GM21381 (cell line): ENCODE measurements around the gene STS.

Experiments used
- ATAC-seq: cut with Tn5 transposase; IDR thresholded peaks from one replicate; pipeline ENCODE4 v1.9.1; 2021; ENCODE audit warnings: mild to moderate bottlenecking, moderate library complexity; ENCODE audit not compliant: unreplicated experiment

The STS gene

DNA sequence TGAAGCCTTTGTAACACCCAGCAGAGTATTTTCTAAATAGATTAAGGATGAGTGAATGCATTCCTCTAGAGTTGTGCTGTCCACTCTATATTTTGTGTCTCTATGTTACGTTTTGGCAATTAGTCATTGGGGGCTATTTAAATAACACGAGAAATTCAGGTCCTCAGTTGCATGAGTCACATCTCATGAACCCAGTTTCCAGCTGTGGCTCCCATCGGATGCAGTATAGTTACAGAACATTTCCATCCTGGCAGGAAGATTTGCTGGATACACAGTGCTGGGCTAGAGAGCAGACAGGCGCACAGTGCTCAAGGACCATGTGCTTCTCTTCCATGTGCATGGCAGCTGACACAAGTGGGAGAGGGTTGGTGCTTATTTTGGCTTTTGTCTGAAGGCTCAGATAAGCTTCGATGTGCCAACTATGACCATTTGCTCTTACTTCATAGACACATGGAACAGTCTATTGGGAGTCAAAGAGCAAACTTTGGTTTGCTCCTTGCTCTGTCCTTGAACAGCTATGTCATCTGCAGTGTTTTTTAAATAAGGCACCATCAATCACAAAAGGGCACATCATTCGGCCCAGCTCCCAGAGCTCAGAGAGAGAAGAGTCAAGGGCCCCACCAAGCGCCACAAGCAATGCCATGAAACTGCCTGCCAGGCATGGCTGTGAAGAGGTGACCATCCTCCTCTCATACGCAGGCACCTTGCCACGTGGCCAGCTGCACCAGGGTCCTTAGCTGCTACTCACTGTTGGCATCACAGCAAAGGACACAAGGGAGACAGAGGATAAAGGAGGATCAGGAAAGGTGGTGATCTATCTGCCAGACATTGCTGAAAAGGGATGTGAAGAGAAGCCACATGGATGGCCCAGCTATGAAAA lies 8.1 kb upstream of the STS start:
- no peak for ATAC-seq

DNA sequence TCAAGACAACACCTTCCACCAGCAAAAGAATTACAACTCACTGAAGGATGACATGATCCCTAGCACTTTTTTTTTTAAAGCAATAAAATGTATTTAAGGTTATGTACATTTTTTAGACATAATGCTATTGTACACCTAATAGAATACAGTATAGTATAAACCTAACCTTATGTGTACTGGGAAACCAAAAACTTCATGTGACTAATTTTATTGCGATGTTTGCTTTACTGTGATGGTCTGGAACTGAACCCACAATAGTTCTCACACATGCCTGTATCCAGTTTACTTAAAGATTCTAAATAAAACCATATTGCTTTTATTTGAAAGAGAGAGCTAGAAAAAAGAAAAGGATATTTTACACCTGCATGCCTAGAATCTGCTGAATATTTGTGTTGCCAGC lies 4.4 kb upstream of the STS start:
- no peak for ATAC-seq

DNA sequence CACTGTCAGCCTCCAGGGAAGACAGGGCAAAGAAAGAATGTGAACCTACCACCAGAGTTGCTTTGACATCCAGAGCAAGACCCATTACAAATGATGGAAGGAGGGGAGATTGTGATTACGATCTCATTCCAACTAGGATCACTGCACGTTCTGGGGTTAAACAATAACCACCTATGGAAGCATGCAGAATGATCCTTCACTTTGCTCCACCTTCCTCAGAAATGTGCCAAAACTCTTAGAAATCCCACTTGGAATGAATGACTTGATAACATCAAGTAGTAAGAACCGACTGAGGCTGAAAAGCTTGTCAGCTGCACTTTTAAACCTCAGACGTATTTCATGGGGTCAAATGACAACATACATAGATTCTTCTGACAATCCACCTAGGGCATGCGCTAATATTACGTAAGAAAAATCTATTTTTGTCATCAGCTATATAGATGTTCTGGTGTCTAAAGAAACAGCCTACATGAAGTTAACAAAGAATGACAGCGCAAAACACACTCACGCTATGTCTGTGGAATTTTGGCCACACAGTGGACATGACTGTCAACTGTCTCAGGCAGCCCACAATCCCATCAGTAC lies 3.5 kb upstream of the STS start:
- ATAC-seq, result no peak

DNA sequence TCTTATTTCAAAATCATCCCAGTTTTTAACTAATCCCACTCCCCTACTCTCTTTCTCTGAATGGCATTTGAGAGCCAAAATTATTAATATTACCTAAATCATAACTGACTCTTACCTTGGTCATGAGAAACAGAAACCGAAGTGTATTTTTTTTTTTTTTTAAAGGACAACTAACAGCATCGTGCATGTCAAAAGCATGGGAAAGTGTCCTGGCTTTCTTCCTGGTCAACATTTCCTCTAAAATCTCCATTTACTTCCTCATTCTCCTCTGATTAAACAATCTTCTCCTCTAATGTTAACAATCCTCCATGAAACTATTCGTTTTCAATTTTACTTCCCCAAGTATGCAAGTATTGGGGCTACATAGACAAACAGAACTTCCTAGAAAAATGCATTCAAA lies 2.1 kb upstream of the STS start:
- no peak for ATAC-seq

DNA sequence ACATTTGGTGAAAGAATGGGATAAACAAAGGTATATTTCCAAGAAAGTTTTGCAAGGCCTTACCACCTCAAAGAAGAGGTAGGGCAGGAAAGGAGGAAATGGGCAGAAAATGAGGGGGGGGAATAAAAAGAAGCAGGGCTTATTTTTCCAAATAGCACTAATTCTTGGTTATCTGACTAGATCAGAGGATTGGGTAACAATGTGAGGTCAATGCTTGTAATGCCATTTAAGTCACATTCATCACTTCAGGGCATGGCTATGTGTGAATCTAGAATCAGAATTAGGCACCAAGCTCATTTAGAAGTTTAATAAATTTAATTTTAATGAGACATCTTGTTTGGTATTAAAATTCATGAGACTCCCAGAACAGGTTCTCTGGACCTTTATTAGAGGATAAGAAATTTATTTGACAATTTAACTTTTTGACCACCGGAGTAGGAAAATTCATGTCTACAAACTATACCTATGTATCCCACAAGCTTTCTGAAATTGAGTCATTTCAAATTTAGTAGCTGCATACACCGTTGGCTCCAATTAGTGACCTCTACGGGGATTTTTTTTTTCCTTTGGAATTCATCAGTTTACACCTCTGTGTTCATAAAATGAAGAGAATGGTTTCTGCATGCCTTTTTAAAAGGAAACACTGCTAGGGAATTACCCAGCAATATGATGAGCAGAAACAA lies 1.4 kb upstream of the STS start:
- ATAC-seq, result no peak

DNA sequence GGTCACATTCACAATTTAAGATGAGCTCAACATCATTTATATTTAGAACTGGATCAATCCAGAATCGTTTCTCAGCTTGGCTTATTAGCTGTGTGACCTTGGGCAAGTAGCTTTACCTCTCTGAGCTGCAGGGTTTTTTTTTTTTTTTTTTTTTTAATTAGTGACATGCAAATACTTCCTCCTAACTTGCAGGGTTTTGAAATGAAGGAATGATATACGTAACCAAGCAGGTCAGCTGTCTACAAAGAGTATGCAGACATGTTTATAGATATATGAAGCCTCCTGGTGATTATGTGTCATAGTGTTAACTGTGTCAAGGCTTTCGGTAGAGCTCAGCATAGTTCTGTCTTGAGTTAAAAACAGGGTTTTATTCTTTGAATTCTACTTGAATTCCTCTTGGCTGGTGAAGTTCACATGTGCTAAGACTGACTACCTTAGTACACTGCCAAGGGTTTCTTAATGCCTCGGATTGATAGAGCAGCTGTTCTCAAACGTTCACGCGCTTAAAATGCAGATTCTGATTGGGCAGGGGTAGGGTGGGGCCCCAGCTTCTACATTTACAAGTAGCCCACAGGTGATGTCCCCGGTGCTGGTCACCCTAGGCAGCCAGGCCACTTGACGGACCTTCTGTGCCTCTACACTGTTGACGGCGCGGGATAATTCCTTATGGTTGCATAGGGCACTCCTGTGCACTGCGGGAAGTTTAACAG lies 654 bp upstream of the STS start:
- peak; percentile 6 for ATAC-seq

DNA sequence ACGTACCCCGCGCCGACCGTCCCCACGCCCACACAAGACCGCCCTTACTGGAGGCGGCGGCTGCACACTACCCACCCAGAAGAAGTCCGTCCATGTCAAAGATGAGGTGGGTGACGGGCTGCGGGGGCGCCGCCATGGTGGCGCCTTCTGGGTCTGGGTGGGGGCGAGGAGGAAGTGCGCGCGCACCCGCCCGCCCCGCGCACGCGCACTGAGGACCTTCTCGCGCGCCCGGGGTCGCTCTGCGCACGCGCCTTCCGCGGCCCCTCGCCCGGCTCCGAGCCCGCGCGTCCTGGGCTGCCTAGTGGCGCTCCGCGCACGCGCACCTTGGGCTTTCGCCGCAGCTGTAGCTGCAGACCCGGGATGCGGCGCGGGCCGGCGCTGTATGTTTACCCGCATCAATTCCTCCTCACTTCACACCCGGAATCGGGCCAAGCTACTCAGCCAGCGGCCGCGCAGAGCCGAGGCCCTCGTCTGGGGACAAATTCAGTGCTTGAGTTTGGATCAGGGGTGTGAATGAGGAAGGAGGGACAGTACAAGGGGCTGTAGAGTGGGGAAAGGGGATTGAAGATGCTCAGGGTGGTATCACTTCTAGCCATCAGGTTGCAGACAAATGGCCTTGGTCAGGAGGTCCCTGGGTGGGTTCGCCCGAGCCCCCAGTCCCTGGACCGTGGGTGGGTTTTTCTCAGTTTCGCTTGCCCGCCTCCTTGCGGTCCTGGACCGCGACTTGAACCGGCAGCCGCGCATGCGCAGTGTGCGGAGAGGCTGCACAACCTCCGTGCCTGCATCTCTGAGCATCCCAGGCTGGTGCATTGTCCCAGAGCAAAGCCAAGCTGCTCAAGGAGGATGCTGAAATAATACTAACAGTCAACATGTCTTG lies 704 bp downstream of the STS start, which contains the start of gene PUDP:
Gene PUDP (minus strand): TSS at position 176 of the 877 bp plus-strand sequence. CDS start 40 bp downstream, at position 136.
- ATAC-seq, result peak; percentile 79

DNA sequence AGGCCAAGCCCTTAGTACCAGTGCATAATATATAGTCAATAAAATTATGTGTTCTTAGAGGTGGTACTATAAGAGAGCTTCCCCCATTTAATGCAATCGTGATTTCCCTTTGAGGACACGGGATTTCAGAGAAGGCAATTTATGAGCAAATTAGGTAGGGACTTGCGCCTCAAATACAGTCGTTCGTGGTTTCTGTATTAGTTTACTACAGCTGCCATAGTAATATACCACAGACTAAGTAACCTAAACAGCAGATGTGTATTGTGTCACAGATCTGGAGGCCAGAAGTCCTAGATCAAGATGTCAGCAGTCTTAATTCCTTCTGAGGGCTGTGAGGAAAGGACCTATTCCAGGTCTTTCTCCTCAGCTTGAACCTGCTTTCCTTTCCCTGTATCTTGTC lies 1.9 kb downstream of the STS start:
- ATAC-seq, result no peak

DNA sequence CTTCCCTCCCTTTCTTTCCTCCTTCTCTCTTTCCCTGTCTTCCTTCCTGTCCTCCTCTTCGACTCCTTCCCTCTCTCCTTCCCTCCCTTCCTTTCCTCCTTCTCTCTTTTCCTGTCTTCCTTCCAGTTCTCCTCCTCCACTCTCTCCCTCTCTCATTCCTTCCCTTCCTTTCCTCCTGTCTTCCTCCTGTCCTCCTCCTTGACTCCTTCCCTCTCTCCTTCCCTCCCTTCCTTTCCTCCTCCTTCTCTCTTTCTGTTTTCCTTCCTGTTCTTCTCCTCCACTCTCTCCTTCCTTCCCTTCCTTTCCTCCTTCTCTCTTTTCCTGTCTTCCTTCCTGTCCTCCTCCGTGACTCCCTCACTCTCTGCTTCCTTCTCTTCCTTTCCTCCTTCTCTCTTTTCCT lies 5.7 kb downstream of the STS start:
- ATAC-seq, result no peak

DNA sequence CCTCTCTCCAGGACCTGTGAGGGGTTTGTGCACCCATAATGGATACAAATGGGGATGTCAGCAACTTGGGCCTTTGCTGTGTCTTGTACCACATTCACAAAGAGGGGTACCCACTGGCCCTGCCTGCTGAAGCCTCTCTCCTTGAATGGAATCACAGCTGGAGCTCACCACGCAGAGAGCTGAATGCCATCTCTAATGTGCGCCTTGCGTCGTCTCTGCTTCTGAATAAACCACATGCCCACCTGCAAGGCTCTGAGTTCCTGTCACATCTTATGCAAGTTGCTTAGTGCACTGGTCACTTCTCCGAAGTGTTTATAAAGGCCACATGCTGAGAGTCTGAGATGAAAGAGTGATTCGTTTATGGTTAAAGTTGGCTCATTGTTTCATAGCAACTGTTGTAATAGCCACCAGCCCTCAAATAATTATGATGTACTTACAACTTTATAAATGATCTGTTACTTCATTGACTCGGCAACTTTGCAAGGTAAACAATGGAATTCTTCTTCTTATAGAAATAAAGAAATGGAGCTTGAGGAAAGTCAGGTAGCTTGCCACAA lies 6.6 kb downstream of the STS start:
- ATAC-seq, result no peak

DNA sequence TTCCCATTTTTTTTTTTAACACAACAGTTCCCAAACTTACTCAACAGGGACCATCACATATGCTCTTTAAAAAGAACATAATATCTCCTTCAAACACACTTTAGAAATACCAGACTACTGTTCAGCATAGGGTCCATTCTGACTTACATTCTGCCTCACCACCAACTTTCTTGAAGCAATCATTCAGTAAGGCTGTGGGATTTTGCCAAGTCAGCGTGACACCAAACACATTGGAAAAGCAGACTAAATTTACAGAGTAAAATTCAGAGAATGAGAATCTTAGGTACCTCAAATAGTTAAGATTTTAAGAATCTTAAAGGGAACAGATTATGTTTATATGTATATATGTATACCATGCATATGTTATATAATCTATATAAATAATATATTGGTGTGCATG lies 7.7 kb downstream of the STS start:
- ATAC-seq, result no peak

DNA sequence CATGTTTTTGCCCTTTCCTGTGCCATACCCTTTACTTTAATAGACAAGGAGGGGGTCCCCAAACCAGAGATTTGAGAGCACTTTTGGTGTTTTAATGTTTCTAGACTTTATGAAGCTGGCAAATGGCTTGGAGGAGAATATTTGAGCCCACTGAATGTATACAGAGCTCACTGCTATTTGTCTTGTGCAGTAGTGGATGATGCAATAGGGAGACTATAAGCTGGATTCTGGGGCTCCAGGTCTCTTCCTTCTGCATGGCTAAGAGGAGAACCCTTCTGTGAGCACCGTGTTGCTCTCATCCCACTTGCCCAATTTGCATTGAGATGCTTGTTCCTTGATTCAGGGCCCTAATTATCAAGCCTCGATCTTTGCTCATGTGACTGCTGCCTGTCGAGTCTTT lies 9.4 kb downstream of the STS start:
- ATAC-seq, result no peak

DNA sequence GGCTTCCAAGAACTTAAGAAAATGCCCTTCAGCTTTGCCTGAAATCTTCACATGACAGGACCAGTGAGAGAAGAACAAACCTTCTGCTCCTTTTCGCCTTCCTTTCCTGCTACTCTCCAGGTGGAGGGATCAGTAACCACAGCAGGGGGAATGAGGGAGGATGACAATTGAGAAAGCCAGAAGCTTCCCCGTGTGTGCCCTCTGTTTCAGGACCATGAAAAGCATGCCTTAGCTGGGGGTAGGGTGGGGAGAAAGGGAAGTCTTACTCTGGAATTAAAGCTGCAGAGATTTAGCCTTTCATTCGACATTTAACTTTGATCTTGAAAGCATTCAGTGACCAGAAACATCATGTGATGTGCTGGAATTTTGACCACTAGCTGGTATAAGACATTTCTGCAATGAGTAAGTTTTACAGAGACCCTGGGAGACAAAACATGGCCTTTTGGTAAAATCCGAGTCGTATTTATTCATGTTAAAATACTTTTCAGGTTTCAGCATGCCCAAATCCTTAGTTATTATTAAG lies 11.0 kb downstream of the STS start:
- no peak for ATAC-seq

DNA sequence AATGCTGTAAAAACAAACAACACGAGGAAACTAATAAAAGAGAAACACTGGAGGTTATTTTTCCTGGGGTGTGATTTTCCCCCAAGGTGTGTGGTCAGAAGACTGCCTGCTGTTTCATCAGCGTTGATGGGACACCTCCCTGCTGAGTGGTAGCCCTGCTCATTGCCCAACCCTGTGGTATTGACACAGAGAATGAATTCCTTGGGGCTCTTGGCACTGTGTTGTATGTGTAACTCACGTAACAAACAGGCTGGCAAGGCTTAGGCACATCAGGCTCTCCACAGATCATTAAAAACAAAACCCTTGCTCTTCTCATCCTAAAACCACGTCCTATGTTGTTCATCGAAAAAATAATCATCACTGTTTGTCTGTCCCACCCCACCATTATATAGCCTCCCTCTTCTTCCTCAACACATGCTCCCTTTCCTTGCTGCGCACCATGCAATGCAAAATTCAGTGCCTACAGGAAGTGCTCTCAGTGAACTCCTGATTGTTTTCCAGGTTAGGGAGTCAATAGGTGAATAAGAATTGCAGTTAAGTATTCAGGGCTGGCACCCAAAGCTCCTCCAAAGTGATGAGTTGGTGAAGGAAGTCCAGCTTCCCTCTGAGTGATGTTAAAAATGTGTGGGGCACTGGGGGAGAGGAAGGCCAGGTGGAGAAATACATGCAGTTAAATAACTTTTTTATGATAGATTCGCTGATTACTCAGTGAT lies 11.8 kb downstream of the STS start:
- no peak for ATAC-seq

DNA sequence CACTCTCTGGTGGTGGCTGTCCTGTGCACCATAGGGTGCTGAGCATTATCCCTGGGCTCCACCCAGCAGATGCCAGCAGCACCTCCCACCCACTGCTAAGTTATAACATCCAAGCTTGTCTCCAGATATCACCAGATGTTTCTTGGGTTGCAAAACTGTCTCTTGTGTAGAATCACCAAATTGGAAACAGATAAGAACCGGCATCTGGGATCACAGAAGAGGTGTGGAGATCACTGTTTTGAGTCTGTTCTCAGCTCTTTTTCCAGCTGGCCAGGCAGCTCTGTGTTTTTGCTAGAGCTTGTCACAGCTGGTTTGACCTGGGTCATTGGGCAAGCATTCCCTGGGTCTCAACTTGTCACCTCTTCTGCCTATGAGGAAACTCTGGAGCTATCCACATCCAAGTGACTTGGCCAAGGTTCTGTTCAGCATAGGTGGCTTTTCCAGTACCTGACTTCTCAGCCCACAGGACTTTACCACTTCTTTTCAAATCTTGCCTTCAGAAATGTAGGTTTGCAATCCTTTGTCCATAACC lies 15.7 kb downstream of the STS start:
- no peak for ATAC-seq

DNA sequence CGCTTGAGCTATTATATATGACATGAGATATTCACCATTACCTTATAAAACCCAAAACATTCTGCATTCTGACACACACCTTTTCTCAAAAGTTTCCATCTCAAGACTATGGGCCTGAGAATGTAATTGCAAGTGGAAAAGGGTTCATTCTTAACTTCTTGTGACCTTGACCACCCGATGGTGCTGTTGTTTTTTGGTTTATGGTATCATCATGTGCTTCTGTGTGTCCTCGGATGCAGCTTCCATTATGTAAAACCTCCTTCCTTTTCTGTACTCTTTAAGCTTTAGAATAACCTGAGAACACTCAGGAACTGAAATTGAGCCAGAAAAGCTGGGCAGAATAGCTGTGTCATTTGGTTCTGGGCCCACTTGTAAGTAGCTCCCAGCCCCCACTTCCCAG lies 16.7 kb downstream of the STS start:
- ATAC-seq, result no peak

DNA sequence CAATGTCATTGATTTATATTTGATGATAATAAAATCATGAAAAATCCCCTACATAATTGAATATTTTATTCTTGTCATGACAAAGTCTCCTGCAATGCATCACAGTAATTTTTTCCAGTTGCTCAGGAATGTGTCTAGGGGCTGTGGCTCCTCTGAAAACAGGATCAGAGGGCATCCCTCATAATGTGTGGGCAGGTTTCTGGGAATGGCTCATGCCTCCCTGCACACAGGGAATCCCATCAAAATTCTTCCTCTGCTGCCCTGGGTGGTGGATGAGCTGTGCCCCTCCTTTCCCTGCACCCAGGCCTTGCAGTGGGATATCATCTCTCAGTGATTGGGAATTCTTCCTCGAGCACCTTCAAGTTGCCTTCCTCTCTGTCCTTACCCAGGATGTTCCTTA lies 20.9 kb downstream of the STS start:
- ATAC-seq, result no peak

DNA sequence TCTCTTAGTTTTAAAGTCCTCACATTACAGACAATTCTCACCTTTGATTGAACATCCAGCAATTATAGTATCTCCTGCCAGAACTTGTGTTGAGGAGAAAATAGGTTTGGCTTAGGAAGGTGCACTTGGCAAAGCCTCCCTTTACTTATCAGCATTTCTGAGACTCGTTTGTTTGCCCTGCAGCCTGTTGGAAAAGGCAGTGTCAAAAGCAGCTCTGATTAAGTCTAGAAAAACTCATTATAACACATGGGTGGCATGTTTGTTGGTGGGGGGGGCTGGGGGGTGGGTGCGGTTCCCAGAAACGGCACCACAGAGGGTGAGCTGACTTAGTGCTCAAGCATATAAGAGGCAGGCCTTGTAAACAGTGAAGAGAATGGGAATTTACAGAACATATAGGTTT lies 22.1 kb downstream of the STS start:
- no peak for ATAC-seq

DNA sequence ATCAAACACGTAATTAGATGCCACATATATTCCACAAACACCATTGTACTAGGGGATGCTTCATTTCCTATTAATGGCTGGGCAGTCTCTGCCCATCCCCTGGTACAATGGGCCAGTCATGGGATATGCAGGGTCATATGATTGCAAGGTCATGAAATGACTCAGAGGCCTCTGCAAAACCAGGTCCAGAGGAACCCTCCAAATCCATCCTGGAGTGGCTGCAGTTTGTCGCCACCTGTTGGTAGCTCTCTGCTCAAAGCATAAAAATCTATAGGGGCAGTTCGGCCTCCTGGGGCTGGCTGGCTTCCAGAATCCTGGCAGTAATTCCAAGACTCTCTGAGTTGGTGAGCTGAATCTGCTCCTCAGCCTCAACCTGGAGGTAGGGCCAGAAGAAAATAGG lies 23.4 kb downstream of the STS start:
- ATAC-seq, result no peak
